ENCODE results near the gene KCNQ5.

GRCh38 chr6:72646604-72647485 lies 25.0 kb downstream of the KCNQ5 start:
- TF ChIP-seq CTCF (IDR thresholded peaks at IDR 0.05), result no peak
- no peak for TF ChIP-seq NR2C2 (CRISPR knock-in tag; IDR thresholded peaks at IDR 0.05)
- no peak for TF ChIP-seq ESRRA (CRISPR knock-in tag; IDR thresholded peaks at IDR 0.05; ENCODE audit: borderline replicate concordance)
- TF ChIP-seq AR (CRISPR knock-in tag; IDR thresholded peaks at IDR 0.05), result no peak

Data from WTC11 (cell line).